ENCODE results near the gene BRF1.

The BRF1 gene

DNA sequence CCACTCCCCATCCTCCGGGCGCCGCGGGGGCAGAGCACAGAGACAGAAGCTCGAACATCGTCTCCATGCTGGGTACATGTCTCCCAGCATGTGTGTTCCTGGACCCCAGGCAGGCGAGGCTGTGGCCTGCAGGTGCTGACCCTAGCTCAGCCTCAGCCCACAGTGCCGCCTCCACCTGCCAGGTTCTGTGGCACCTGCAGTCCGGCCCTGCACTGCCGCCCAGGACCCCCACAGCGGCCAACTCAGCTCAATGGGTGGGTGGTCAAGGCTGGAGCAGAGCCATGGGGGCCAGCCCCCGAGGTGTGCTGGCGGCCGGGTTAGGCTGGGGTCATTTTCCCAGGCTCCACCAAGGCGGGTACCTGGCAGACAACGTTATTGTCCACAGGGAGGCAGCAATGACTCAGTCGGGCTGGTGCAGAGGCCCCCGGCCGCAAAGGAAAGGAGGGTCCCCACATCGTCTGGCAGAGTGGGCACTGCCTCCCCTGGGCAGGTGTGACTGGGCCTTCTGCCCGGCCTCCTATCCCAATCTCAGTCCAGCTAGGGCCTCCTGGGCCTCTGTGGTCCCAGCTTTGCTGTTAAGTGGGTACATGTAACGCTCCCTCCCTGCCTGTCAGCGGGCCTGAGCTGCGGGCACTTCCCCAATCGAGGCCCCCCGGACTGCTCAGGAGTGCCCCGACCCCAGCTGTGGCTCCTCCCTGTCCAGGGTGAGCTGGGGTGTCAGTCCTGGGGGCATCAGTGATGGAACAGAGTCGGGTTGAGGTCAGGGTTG is 99.5 kb downstream of the BRF1 start:
- intact Hi-C loops (cut with micrococcal nuclease): no loop called here
- peaks cover 86% of the 10 kb centered on the region for H3K27me3 Mint-ChIP-seq
- H3K4me1 Mint-ChIP-seq (ENCODE audit: low read depth): peaks cover 68% of the 10 kb centered on the region
- H3K9me3 Mint-ChIP-seq: no peaks in the 10 kb centered on the region
- H3K36me3 Mint-ChIP-seq (ENCODE audit: low read depth): no peaks in the 10 kb centered on the region
- peak overlapping the region; percentile 81 for H3K27ac Mint-ChIP-seq
- H3K4me3 Mint-ChIP-seq: peak overlapping the region; percentile 37

DNA sequence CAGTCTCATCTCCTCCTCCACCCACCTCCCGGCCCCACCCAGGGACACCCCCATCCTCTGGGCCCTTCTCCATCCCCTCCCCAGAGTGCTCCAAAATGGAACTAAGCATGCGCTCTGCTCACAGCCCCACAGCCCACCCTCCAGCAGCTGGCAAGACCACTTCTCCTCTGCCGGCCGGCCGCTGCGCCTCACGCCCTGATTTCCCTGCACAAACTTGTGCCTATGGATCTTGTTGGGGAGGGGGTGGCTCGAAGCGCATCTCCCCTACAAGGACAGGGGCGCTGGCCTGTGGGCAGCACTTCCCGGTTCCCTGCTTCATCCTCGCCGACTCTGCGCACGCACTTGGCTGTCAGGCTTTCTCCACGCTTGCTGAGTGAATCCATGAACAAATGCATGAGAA is 100.2 kb downstream of the BRF1 start:
- no peaks in the 10 kb centered on the region for H3K9me3 Mint-ChIP-seq
- no peaks in the 10 kb centered on the region for H3K36me3 Mint-ChIP-seq (ENCODE audit: low read depth)
- peaks cover 75% of the 10 kb centered on the region for H3K4me1 Mint-ChIP-seq (ENCODE audit: low read depth)
- H3K4me3 Mint-ChIP-seq: no peak overlapping the region
- no peak overlapping the region for H3K27ac Mint-ChIP-seq
- peaks cover 88% of the 10 kb centered on the region for H3K27me3 Mint-ChIP-seq
- intact Hi-C loops (cut with micrococcal nuclease): no loop called here

DNA sequence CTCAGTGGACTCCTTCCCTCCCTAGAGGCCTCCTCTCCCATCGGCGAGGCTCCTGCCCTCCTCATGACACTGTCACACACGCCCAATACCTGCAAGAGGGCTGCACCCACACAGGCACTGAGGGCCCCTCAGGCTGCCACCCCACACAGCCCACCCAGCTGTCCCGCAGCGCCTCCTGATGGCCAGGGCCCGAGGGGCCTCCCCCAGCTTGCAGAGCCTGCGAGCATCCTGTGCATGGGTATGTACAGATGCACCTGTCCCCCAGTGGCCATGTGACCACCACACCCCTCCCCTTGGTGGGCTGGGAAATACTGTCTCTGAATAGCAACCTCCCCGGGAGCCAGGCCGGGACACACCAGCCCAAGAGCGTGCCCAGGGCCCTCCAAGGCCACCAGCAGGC is 100.7 kb downstream of the BRF1 start:
- no peak overlapping the region for H3K4me3 Mint-ChIP-seq
- H3K27me3 Mint-ChIP-seq: peaks cover 88% of the 10 kb centered on the region
- intact Hi-C loops (cut with micrococcal nuclease): no loop called here
- H3K4me1 Mint-ChIP-seq (ENCODE audit: low read depth): peaks cover 78% of the 10 kb centered on the region
- no peaks in the 10 kb centered on the region for H3K9me3 Mint-ChIP-seq
- no peak overlapping the region for H3K27ac Mint-ChIP-seq
- H3K36me3 Mint-ChIP-seq (ENCODE audit: low read depth): no peaks in the 10 kb centered on the region

DNA sequence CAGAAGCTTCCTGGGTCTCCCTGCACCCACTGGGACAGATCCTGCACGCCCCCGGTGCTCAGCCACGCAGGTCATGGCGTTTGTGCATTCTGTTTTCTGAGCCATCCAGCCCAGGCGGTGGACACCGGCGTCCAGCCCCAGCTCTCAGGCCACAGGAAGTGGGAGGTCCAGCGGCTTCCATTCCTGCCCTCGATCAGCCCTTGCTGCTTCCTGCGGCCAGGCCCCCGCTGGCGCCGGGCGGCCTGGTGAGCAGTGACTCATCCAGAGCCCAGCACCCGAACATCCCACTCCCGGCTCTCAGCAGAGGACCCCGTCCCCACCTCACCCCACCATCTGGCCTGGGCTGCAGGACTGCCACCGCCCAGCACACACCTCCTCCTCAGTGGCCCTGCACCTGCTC is 101.7 kb downstream of the BRF1 start:
- Mint-ChIP-seq H3K4me1 (ENCODE audit: low read depth) (peaks cover 75% of the 10 kb centered on the region), H3K9me3 (no peaks in the 10 kb centered on the region), H3K27me3 (peaks cover 88% of the 10 kb centered on the region), H3K4me3 (no peak overlapping the region), H3K36me3 (ENCODE audit: low read depth) (no peaks in the 10 kb centered on the region), H3K27ac (peak overlapping the region; percentile 14)
- intact Hi-C loops (cut with micrococcal nuclease): no loop called here

DNA sequence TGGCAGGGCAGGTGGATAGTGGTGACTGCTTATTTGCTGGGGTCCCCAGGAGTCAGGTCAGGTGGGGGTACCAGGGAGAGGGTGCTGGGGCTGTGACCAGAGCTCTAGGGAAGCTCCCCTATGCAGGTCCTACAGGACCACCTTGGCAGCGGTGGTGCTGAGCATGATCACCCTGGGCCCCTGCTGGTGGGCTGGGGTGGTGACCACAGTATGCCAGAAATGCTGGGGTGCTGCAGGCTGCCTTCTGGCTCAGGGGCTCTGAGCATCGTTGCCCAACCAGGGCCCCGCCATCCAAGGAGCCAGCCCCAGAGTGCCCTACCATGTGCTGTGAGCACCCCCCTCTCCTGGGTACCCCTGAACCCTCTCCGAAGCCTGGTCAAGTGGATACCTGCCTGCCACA is 102.2 kb downstream of the BRF1 start:
- Mint-ChIP-seq H3K27me3 (peaks cover 88% of the 10 kb centered on the region), H3K4me3 (no peak overlapping the region), H3K9me3 (no peaks in the 10 kb centered on the region), H3K36me3 (ENCODE audit: low read depth) (no peaks in the 10 kb centered on the region), H3K27ac (no peak overlapping the region), H3K4me1 (ENCODE audit: low read depth) (peaks cover 79% of the 10 kb centered on the region)
- intact Hi-C loops (cut with micrococcal nuclease): no loop called here

DNA sequence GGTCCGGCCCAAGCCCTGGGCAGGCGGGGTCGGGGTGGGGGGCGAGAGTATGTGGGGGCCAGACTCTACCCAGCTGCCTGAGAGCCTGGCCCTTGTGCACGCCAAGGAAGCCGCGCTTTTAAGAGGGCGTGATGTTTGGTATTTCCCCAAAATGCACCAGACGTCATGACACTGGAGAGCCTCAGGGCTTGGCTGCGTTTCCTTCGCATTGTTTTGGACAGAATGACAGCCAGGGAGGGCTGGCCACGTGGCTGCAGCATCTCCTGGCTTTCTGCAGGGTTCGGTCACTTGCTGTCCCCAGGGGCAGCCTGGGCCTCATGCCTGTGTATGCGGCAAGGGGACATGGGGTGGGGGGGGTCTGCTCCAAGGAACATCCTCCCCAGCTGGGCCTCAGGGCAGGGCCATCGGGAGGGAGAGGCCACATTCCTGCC is 103.6 kb downstream of the BRF1 start:
- intact Hi-C loops (cut with micrococcal nuclease): no loop called here
- Mint-ChIP-seq H3K27me3 (peaks cover 89% of the 10 kb centered on the region), H3K36me3 (ENCODE audit: low read depth) (no peaks in the 10 kb centered on the region), H3K9me3 (no peaks in the 10 kb centered on the region), H3K4me1 (ENCODE audit: low read depth) (peaks cover 79% of the 10 kb centered on the region), H3K27ac (no peak overlapping the region), H3K4me3 (no peak overlapping the region)

DNA sequence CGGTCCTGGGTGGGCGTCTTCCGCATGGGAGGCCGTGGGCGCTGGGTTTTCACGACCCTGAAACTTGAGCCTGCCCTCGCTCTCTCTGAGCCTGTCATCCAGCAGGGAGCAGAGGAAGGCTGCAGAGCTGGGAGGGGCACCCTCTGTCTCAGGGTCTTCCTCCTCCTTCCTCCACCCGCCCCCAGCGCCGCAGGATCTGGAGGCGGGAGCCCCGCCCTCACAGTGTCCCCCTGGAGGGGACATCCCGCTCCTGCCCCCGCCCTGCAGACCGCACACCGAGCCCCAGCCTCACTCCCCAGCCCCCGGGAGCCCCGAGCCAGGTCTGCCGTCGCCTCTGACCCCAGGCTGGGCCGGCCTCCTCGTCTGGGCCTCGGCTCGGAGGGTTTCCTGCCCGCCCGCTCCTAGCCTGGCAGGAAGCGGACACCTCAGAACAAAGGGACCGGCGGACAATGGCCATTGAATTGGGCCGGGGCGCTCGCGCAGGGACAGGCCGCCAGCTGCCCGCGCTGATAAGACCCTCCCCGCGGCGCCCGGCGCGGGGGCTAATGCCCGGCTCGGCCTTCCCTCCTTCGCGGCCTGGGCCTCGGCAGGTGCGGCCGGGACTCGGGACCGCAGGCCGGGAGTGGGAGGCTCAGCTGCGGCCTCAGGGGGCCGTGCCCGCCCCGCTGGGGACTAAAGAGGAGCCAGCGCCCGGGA is 104.4 kb downstream of the BRF1 start:
- H3K27me3 Mint-ChIP-seq: peaks cover 87% of the 10 kb centered on the region

DNA sequence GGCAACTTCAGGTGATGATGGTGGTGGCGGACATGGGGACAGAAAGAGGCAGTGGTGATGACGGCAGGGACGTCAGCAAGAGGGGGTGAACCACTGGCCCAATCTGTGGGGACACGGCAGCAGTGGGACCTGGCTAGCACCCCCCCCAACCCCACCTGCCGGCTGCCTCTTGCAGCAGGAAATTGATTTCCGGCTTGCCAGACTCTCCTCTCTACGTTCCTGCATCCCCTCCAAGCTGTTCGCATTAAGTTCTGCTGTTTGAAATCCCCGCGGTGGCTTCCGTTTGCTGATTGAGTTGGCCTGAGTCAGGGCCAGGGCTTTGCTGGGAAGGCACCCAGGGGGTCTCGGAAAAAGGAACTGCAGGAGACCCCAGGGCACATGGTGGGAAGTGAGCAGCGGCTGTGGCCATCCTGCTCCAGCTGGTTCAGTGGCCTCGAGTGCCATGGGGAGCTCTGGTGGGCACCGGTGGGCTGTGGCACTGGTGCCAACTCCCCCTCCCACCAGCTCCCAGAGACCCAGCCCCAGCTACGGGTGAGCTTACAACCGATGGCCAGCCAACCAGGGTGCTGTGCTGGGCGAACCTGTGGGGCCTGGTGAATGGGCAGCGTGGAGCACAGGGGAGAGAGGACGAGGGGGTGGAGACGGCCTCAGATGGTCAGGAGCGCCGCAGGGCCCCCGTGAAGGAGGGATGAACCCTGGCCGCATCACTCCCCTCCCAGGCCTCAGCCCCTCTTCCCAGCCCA is 105.1 kb downstream of the BRF1 start:
- H3K4me3 Mint-ChIP-seq: no peak overlapping the region
- peaks cover 87% of the 10 kb centered on the region for H3K27me3 Mint-ChIP-seq
- no peaks in the 10 kb centered on the region for H3K36me3 Mint-ChIP-seq (ENCODE audit: low read depth)
- no peaks in the 10 kb centered on the region for H3K9me3 Mint-ChIP-seq
- peaks cover 66% of the 10 kb centered on the region for H3K4me1 Mint-ChIP-seq (ENCODE audit: low read depth)
- intact Hi-C loops (cut with micrococcal nuclease): no loop called here
- no peak overlapping the region for H3K27ac Mint-ChIP-seq

More for the DNA sequence above, 104.4 kb downstream of the BRF1 start:
- Mint-ChIP-seq H3K27ac (no peak overlapping the region), H3K4me3 (peak overlapping the region; percentile 18), H3K4me1 (ENCODE audit: low read depth) (peaks cover 71% of the 10 kb centered on the region), H3K36me3 (ENCODE audit: low read depth) (no peaks in the 10 kb centered on the region), H3K9me3 (no peaks in the 10 kb centered on the region)
- intact Hi-C loops (cut with micrococcal nuclease): no loop called here

DNA sequence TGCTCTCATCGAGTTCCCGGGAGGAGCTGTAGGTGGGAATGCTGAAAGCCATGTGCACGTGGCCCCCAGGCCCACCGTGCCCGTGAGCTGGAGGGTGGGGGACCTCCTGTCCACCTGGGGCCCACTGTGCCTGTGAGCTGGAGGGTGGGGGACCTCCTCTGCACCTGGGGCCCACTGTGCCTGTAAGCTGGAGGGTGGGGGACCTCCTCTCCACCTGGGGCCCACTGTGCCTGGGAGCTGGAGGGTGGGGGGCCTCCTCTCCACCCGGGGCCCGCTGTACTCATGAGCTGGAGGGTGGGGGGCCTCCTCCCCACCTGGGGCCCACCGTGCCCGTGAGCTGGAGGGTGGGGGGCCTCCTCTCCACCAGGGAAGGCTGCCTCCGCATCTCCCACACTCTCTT is 105.8 kb downstream of the BRF1 start:
- Mint-ChIP-seq H3K4me3 (no peak overlapping the region), H3K36me3 (ENCODE audit: low read depth) (no peaks in the 10 kb centered on the region), H3K27me3 (peaks cover 85% of the 10 kb centered on the region), H3K9me3 (no peaks in the 10 kb centered on the region), H3K27ac (no peak overlapping the region), H3K4me1 (ENCODE audit: low read depth) (peaks cover 60% of the 10 kb centered on the region)
- intact Hi-C loops (cut with micrococcal nuclease): no loop called here

DNA sequence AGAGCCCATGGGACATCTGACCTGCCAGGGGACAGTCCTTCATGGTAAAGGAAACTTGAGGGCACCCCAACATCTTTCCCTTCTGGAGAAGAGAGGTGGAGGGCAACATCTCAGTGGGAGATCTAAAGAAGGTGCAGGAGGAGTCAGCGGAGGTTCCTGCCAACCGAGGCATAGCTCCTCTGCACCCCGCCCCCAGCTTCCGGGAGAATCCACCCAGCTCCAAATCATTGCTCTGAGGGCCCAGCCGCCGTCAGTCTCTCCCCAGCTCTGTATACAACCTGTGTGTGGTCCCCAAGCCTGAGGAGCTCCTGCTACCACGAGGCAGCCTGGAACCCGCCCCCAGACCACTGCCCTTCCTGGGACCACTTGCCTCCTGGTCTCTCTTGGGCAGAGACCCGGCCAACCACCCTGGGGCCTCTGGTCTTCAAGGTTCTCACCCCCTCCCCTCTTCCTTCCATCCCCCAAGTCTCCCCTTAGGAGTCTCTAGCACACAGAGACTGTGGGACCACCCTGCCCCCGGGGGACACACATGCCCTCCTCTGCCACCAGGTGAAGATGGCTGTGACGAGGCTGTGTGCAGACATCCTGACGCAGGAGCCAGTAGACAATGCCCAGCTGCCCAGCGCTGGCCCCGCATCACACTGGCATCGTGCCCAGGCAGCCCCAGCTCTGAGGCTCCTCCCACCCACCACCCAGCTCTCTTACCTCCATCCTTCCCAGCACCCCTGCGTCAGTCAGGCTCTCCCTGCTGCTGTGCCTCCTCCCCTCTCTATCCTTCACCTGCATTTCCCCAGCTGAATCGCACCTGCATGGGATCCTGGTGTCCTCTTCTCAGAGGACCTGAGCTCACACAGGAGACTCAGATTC is 106.7 kb downstream of the BRF1 start:
- intact Hi-C loops (cut with micrococcal nuclease): no loop called here
- no peaks in the 10 kb centered on the region for H3K9me3 Mint-ChIP-seq
- H3K27ac Mint-ChIP-seq: no peak overlapping the region
- no peaks in the 10 kb centered on the region for H3K36me3 Mint-ChIP-seq (ENCODE audit: low read depth)
- H3K4me1 Mint-ChIP-seq (ENCODE audit: low read depth): peaks cover 54% of the 10 kb centered on the region
- peaks cover 85% of the 10 kb centered on the region for H3K27me3 Mint-ChIP-seq
- H3K4me3 Mint-ChIP-seq: no peak overlapping the region

DNA sequence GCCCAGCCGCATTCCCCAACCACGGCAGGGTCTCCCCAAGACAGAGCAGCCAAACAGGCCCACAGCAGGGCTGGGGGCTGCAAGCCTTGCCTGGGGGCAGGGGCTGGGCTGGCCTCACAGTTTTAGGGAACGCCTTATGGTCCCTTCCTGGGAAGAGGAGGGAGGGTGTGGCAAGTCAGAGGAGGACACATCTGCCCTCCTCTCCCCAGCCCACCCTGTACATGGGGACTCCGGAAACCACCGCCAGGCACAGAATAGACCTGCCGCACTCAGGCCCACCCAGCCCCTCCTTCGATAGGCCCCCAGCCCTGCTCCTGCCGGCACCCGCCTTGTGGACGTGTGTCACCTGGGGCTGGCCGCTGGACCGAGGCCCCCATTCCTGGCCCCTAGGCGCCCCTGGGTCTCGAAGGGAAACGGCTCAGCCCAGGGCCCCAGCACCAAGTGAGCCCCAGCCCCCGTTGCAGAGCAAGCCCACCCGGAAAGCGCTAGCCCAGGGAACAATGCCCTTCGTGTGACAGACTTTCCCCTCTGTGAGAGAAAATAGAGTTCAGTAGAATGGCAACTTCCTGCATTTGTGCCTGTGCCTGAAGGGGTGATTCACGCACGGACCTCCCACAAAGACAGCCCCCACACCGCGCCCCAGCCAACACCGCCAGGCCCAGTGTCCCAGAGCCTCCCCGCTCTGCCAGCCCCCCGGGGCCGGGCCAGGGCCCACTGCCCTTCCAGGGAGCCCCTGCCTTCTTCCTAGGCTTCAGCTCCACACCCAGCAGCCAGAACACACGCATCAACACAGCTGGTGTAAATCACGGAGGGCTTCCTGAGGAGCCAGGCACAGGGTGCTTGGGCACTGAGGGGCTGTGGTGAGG is 107.7 kb downstream of the BRF1 start:
- Mint-ChIP-seq H3K4me3 (peak overlapping the region; percentile 30), H3K36me3 (ENCODE audit: low read depth) (no peaks in the 10 kb centered on the region), H3K4me1 (ENCODE audit: low read depth) (peaks cover 46% of the 10 kb centered on the region), H3K27ac (peak overlapping the region; percentile 66), H3K27me3 (peaks cover 85% of the 10 kb centered on the region), H3K9me3 (peaks cover 5% of the 10 kb centered on the region)
- intact Hi-C loops (cut with micrococcal nuclease): no loop called here

DNA sequence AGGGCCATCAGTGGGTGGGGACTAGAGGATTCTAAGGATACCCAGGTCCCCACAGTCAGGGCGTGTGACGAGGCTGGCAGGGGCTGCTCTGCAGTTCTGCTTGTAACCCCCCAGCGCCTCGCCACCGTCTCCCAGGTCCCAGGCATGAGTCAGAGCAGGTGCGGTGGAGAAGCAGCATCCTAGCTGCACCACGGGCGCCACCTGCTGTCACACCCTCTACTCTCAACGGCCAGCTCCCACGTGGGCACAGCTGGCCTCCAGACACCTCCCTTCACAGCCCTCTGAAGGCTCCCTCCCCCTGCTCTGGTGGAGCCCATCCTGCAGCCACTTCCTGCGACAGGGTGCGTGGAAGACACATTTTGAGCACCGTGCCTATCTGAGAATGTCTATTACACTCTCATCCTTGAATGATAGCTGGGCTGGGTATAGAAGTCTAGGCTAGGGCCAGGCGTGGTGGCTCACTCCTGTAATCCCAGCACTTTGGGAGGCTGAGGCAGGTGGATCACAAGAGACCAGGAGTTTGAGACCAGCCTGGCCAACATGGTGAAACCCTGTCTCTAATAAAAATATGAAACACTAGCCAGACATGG is 112.8 kb downstream of the BRF1 start:
- Mint-ChIP-seq H3K36me3 (ENCODE audit: low read depth) (no peaks in the 10 kb centered on the region), H3K27me3 (peaks cover 70% of the 10 kb centered on the region), H3K27ac (no peak overlapping the region), H3K4me1 (ENCODE audit: low read depth) (peaks cover 11% of the 10 kb centered on the region), H3K9me3 (peaks cover 9% of the 10 kb centered on the region), H3K4me3 (no peak overlapping the region)
- intact Hi-C loops (cut with micrococcal nuclease): no loop called here

Measured in dendritic cell treated with granulocyte-macrophage colony-stimulating factor and Interleukin-4, amounts not matched to agents 40 ng/mL and 50 ng/mL, for 4 days (primary cell).